Measurements from ENCODE around the gene LRCH4. TPM values are rescaled to one million over a fixed set of nuclear protein-coding genes. Genes with fewer than 3 reads are reported as not detected.
A peak's percentile ranks its signal among the peaks of the same experiment; 100 is the strongest.

Gene LRCH4
- total and polyA plus RNA-seq, 2 of the 13 experiments (the other 11 are each of a cell fraction or from before 2014, with no cell fraction given), result 7.0 to 9.3 TPM

DNA sequence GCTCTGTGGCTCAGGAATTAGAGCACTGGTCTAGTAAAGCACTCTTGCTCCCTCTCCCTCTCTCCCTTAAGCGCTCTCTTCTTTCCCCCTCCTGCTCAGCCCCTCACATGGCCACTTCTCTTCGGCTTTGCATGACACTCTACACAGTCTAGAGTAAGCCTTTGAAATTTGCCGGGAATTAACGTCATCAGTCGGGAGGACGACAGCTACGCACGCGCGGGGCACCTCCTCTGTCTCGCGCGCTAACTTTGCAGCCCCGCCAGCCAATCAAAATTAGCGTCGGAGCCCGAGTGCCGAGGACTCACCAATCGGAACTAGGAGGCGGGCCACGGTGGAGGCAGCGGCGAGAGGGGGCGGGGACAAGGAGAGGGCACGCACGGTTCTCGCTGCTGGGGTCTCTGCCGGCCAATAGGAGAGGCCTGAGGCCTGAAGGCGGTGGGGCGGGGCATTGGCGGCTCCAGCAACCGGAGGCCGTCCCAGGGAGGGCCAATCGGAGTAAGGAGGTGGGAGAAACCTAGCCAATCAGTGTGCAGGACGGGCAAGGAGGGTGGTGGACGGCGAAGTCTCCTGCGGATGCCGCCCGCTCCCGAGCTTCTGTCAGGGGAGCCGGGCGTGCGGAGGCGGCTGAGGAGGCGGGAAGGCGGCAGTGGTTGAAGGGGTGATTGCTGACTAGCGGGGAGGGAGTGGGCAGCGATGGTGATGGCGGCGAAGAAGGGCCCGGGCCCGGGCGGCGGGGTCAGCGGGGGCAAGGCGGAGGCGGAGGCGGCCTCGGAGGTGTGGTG, 47.1 kb downstream of the LRCH4 start, which contains the start of gene AGFG2 (continued):
- TF ChIP-seq JARID2 (CRISPR knock-in tag; IDR thresholded peaks at IDR 0.05; ENCODE audit: insufficient replicate concordance) (no peak), HMG20A (CRISPR knock-in tag; IDR thresholded peaks at IDR 0.05; ENCODE audit: borderline replicate concordance) (no peak), ZNF772 (CRISPR knock-in tag; IDR thresholded peaks at IDR 0.05) (no peak), ZNF468 (CRISPR knock-in tag; IDR thresholded peaks at IDR 0.05) (0 out of 2 replicates have a peak, but pooled peaks have one; percentile 24), ZNF782 (CRISPR knock-in tag; IDR thresholded peaks at IDR 0.05; ENCODE audit: borderline replicate concordance) (no peak; the same call in 1 of the 2 replicates), RAD51 (IDR thresholded peaks at IDR 0.05; ENCODE audit: borderline replicate concordance) (no peak), MAFG (CRISPR knock-in tag; IDR thresholded peaks at IDR 0.05) (no peak), DMAP1 (CRISPR knock-in tag; IDR thresholded peaks at IDR 0.05) (no peak; the same call in 1 of the 2 replicates), ZNF101 (CRISPR knock-in tag; IDR thresholded peaks at IDR 0.05; ENCODE audit: borderline replicate concordance, low read depth) (no peak), KLF13 (CRISPR knock-in tag; IDR thresholded peaks at IDR 0.05) (0 out of 2 replicates have a peak, but pooled peaks have one; percentile 62), ZNF354B (CRISPR knock-in tag; IDR thresholded peaks at IDR 0.05) (no peak), ARNT2 (CRISPR knock-in tag; IDR thresholded peaks at IDR 0.05; ENCODE audit: low read depth) (peak; percentile 90), ZBTB20 (CRISPR knock-in tag; IDR thresholded peaks at IDR 0.05; ENCODE audit: borderline replicate concordance, low read depth) (peak; percentile 17; the same call in 1 of the 2 replicates), TRIM24 (CRISPR knock-in tag; IDR thresholded peaks at IDR 0.05) (no peak), ZNF709 (CRISPR knock-in tag; IDR thresholded peaks at IDR 0.05) (peak; percentile 85), ZSCAN20 (CRISPR knock-in tag; IDR thresholded peaks at IDR 0.05; ENCODE audit: borderline replicate concordance) (0 out of 2 replicates have a peak, but pooled peaks have one; percentile 45), NFYC (CRISPR knock-in tag; IDR thresholded peaks at IDR 0.05) (peak; percentile 95), ZNF572 (CRISPR knock-in tag; IDR thresholded peaks at IDR 0.05) (no peak)
- TF ChIP-seq, protein P1, sequence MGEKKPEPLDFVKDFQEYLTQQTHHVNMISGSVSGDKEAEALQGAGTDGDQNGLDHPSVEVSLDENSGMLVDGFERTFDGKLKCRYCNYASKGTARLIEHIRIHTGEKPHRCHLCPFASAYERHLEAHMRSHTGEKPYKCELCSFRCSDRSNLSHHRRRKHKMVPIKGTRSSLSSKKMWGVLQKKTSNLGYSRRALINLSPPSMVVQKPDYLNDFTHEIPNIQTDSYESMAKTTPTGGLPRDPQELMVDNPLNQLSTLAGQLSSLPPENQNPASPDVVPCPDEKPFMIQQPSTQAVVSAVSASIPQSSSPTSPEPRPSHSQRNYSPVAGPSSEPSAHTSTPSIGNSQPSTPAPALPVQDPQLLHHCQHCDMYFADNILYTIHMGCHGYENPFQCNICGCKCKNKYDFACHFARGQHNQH (CRISPR knock-in tag; IDR thresholded peaks at IDR 0.05), result no peak; the same call in 1 of the 2 replicates
- TF ChIP-seq, protein P2, sequence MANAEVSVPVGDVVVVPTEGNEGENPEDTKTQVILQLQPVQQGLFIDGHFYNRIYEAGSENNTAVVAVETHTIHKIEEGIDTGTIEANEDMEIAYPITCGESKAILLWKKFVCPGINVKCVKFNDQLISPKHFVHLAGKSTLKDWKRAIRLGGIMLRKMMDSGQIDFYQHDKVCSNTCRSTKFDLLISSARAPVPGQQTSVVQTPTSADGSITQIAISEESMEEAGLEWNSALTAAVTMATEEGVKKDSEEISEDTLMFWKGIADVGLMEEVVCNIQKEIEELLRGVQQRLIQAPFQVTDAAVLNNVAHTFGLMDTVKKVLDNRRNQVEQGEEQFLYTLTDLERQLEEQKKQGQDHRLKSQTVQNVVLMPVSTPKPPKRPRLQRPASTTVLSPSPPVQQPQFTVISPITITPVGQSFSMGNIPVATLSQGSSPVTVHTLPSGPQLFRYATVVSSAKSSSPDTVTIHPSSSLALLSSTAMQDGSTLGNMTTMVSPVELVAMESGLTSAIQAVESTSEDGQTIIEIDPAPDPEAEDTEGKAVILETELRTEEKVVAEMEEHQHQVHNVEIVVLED (CRISPR knock-in tag; IDR thresholded peaks at IDR 0.05; ENCODE audit: borderline replicate concordance), result peak; percentile 95
- TF ChIP-seq, protein P3, sequence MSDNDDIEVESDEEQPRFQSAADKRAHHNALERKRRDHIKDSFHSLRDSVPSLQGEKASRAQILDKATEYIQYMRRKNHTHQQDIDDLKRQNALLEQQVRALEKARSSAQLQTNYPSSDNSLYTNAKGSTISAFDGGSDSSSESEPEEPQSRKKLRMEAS (IDR thresholded peaks at IDR 0.05), result no peak
- TF ChIP-seq, protein P4, sequence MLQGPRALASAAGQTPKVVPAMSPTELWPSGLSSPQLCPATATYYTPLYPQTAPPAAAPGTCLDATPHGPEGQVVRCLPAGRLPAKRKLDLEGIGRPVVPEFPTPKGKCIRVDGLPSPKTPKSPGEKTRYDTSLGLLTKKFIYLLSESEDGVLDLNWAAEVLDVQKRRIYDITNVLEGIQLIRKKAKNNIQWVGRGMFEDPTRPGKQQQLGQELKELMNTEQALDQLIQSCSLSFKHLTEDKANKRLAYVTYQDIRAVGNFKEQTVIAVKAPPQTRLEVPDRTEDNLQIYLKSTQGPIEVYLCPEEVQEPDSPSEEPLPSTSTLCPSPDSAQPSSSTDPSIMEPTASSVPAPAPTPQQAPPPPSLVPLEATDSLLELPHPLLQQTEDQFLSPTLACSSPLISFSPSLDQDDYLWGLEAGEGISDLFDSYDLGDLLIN (CRISPR knock-in tag; IDR thresholded peaks at IDR 0.05; ENCODE audit: borderline replicate concordance), result no peak; the same call in 1 of the 2 replicates
- TF ChIP-seq, protein P5, sequence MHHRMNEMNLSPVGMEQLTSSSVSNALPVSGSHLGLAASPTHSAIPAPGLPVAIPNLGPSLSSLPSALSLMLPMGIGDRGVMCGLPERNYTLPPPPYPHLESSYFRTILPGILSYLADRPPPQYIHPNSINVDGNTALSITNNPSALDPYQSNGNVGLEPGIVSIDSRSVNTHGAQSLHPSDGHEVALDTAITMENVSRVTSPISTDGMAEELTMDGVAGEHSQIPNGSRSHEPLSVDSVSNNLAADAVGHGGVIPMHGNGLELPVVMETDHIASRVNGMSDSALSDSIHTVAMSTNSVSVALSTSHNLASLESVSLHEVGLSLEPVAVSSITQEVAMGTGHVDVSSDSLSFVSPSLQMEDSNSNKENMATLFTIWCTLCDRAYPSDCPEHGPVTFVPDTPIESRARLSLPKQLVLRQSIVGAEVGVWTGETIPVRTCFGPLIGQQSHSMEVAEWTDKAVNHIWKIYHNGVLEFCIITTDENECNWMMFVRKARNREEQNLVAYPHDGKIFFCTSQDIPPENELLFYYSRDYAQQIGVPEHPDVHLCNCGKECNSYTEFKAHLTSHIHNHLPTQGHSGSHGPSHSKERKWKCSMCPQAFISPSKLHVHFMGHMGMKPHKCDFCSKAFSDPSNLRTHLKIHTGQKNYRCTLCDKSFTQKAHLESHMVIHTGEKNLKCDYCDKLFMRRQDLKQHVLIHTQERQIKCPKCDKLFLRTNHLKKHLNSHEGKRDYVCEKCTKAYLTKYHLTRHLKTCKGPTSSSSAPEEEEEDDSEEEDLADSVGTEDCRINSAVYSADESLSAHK (CRISPR knock-in tag; IDR thresholded peaks at IDR 0.05; ENCODE audit: borderline replicate concordance), result 0 out of 2 replicates have a peak, but pooled peaks have one; percentile 65

All from HepG2 (cell line).